A549 (cell line): ENCODE data around the gene PAXIP1. TPM values are rescaled to one million over a fixed set of nuclear protein-coding genes. Genes with fewer than 3 reads are reported as not detected.

Experiments
- ATAC-seq, 2 experiments: fragments of 200-7000 bp in 1 of 2; fragments of >200 bp in 1 of 2; cut with Nextera tagmentation in 1 of 2; cut with Tn5 transposase in 1 of 2; 3 replicates each; pipeline versions ENCODE4 v1.8.0 to v1.9.1; 2018 to 2020; ENCODE audit warnings: mild to moderate bottlenecking in 1 of 2, moderate library complexity in 1 of 2
- CTCF ChIA-PET: fragments of 300-600 bp; sonication (Branson Sonifier 250); formaldehyde crosslinking; extraction: SDS; loops from one replicate; lab custom pipeline; 2021; ENCODE audit warnings: antibody characterized with exemption, inconsistent platforms; lab: Yijun Ruan, JAX
- POLR2A ChIA-PET: fragments of 350-600 bp; formaldehyde crosslinking; extraction: SDS; loops from one replicate; lab custom pipeline; 2021; ENCODE audit warnings: antibody characterized with exemption, inconsistent platforms; lab: Yijun Ruan, JAX
- DNase-seq, 2 experiments: peaks; one replicate each; pipeline versions ENCODE4 v3.0.0 to v3.0.0-alpha.2; 2011 to 2016; ENCODE audit warnings: low read depth in 1 of 2, low spot score in 1 of 2
- FAIRE-seq: peaks from 2 replicates; lab custom pipeline; 2011; peaks lifted over from hg19 to GRCh38; lab: Jason Lieb, UNC
- H3K27ac ChIP-seq, 2 experiments: fragments of >200 bp; sonication (Bioruptor Twin); formaldehyde crosslinking; 3 replicates each; pipeline ENCODE4 v1.5.1; 2016 to 2017
- H3K4me1 ChIP-seq: fragments of >200 bp; sonication (Bioruptor Twin); formaldehyde crosslinking; 3 replicates; pipeline ENCODE4 v1.6.1; 2016
- H3K4me2 ChIP-seq: fragments of >200 bp; sonication (Bioruptor Twin); formaldehyde crosslinking; 3 replicates; pipeline ENCODE4 v1.6.1; 2016
- H3K4me3 ChIP-seq: fragments of >200 bp; sonication (Bioruptor Twin); formaldehyde crosslinking; 3 replicates; pipeline ENCODE4 v1.5.1; 2016
- H3K9me3 ChIP-seq: fragments of >200 bp; sonication (Bioruptor Twin); formaldehyde crosslinking; 3 replicates; pipeline ENCODE4 v1.6.1; 2016
- CHD2 ChIP-seq: fragments of 150-350 bp; IDR thresholded peaks from 2 replicates; pipeline ENCODE4 v1.6.1; 2014; ENCODE audit warnings: low read length; ENCODE audit not compliant: partially characterized antibody
- EHMT2 ChIP-seq: fragments of 200-600 bp; sonication (generic); IDR thresholded peaks from 2 replicates; pipeline ENCODE4 v1.6.1; 2016; ENCODE audit warnings: antibody characterized with exemption, low read depth, mild to moderate bottlenecking, moderate library complexity
- FOSB ChIP-seq: fragments of 250-450 bp; sonication (Bioruptor Pico); IDR thresholded peaks from 2 replicates; pipeline ENCODE4 v1.5.0; 2020; ENCODE audit warnings: mild to moderate bottlenecking, moderate library complexity
- HEYL ChIP-seq: fragments of 250-450 bp; sonication (Bioruptor Pico); IDR thresholded peaks from 2 replicates; pipeline ENCODE4 v1.8.0; 2021; ENCODE audit warnings: mild to moderate bottlenecking, moderate library complexity
- HOXB13 ChIP-seq: fragments of 250-450 bp; sonication (Bioruptor Pico); IDR thresholded peaks from 2 replicates; pipeline ENCODE4 v1.5.0; 2020; ENCODE audit warnings: low read depth, mild to moderate bottlenecking, moderate library complexity
- JUN ChIP-seq, 2 experiments: fragments of >200 bp; sonication (Bioruptor Twin); formaldehyde crosslinking; IDR thresholded peaks; 2 replicates in 1 of 2; 3 replicates in 1 of 2; pipeline ENCODE4 v1.6.1; 2016 to 2017
- KDM1A ChIP-seq: fragments of 200-600 bp; sonication (generic); IDR thresholded peaks from 2 replicates; pipeline ENCODE4 v1.6.1; 2016; ENCODE audit warnings: low read depth, mild to moderate bottlenecking
- MAZ ChIP-seq: fragments of 150-350 bp; IDR thresholded peaks from 2 replicates; pipeline ENCODE4 v1.6.1; 2014; ENCODE audit warnings: antibody characterized with exemption, low read depth, low read length, borderline replicate concordance
- NFE2L2 ChIP-seq: fragments of 150-350 bp; conservative IDR thresholded peaks from 2 replicates; pipeline ENCODE4 v1.6.1; 2014; ENCODE audit warnings: low read length
- NPAS2 ChIP-seq: fragments of 250-450 bp; sonication (Bioruptor Pico); IDR thresholded peaks from 2 replicates; pipeline ENCODE4 v1.8.0; 2022; ENCODE audit warnings: mild to moderate bottlenecking, moderate library complexity, borderline replicate concordance
- PHF8 ChIP-seq: fragments of 200-600 bp; sonication (generic); IDR thresholded peaks from 2 replicates; pipeline ENCODE4 v1.6.1; 2016; ENCODE audit warnings: low read depth, mild to moderate bottlenecking, antibody characterized with exemption, moderate library complexity, borderline replicate concordance
- RAD21 ChIP-seq, 2 experiments: fragments of >200 bp in 1 of 2; sonication (Bioruptor Twin) in 1 of 2; formaldehyde crosslinking in 1 of 2; IDR thresholded peaks in 1 of 2; conservative IDR thresholded peaks in 1 of 2; 2 replicates in 1 of 2; 3 replicates in 1 of 2; pipeline ENCODE4 v1.6.1; 2012 to 2018; ENCODE audit warnings: inconsistent platforms in 1 of 2
- RARB ChIP-seq: fragments of 250-450 bp; sonication (Bioruptor Pico); IDR thresholded peaks from 2 replicates; pipeline ENCODE4 v1.8.0; 2021; ENCODE audit warnings: mild to moderate bottlenecking, moderate library complexity
- RCOR1 ChIP-seq: fragments of 150-350 bp; IDR thresholded peaks from 2 replicates; pipeline ENCODE4 v1.6.1; 2014; ENCODE audit warnings: antibody characterized with exemption, low read length, low read depth
- RFX5 ChIP-seq: fragments of 450-650 bp; IDR thresholded peaks from 2 replicates; pipeline ENCODE4 v1.7.1; 2014; ENCODE audit warnings: antibody characterized with exemption, mild to moderate bottlenecking, moderate library complexity
- RNF2 ChIP-seq: fragments of 200-600 bp; sonication (generic); IDR thresholded peaks from 2 replicates; pipeline ENCODE4 v1.6.1; 2016; ENCODE audit warnings: low read depth, mild to moderate bottlenecking, antibody characterized with exemption, moderate library complexity, borderline replicate concordance
- SMC3 ChIP-seq: fragments of >200 bp; sonication (Bioruptor Twin); formaldehyde crosslinking; IDR thresholded peaks from 3 replicates; pipeline ENCODE4 v1.6.1; 2018; ENCODE audit warnings: inconsistent platforms
- SREBF2 ChIP-seq: fragments of 450-650 bp; IDR thresholded peaks from 2 replicates; pipeline ENCODE4 v1.6.1; 2014; ENCODE audit warnings: mild to moderate bottlenecking, moderate library complexity
- TP53 ChIP-seq: fragments of 250-450 bp; sonication (Bioruptor Pico); IDR thresholded peaks from 2 replicates; pipeline ENCODE4 v1.5.0; 2021; ENCODE audit warnings: mild to moderate bottlenecking, moderate library complexity
- ZNF302 ChIP-seq: fragments of 250-450 bp; sonication (Bioruptor Pico); IDR thresholded peaks from 2 replicates; pipeline ENCODE4 v1.9.0; 2021; ENCODE audit warnings: inconsistent platforms, mild to moderate bottlenecking, moderate library complexity
- WGBS: methylation state at CpG from one replicate; pipeline ENCODE4 v1.1.6; 2017; ENCODE audit errors: missing lambda C conversion rate; 5-methylcytosine and 5-hydroxymethylcytosine counted together
- polyA plus RNA-seq, 4 experiments: library from polyadenylated mRNA; depleted of rRNA in 3 of 4; stranded (reverse); fragments of >200 nt; fragmentation: RNase III in 1 of 4; extraction: RNeasy Plus Mini Kit Qiagen cat#74134 plus additional on column Dnase treatment in 1 of 4; gene quantifications; 2 replicates in 3 of 4; 3 replicates in 1 of 4; pipeline ENCODE4 v1.2.3, GENCODE V29; 2011 to 2017
- TF ChIP-seq, protein P1 (sequence below): IDR thresholded peaks from 2 replicates; pipeline ENCODE4 v1.6.1; 2012
- TF ChIP-seq, protein P2 (sequence below): IDR thresholded peaks from 2 replicates; pipeline ENCODE4 v1.6.1; 2012
- TF ChIP-seq, protein P3 (sequence below): fragments of >200 bp; sonication (Bioruptor Twin); formaldehyde crosslinking; IDR thresholded peaks from 2 replicates; pipeline ENCODE4 v1.6.1; 2016
- TF ChIP-seq, protein P4 (sequence below): fragments of 200-600 bp; sonication (generic); IDR thresholded peaks from 2 replicates; pipeline ENCODE4 v1.6.1; 2016; ENCODE audit warnings: antibody characterized with exemption, mild to moderate bottlenecking, moderate library complexity
- TF ChIP-seq, protein P5 (sequence below): fragments of >200 bp; sonication (Bioruptor Twin); formaldehyde crosslinking; IDR thresholded peaks from 3 replicates; pipeline ENCODE4 v1.5.1; 2016
- TF ChIP-seq, protein P6 (sequence below): fragments of 250-450 bp; sonication (Bioruptor Pico); IDR thresholded peaks from 2 replicates; pipeline ENCODE4 v1.5.0; 2020; ENCODE audit warnings: low read depth, mild to moderate bottlenecking, moderate library complexity

The PAXIP1 gene
- polyA plus RNA-seq, 2 of the 4 experiments (the other 2 are of a cell fraction): 15.3 to 15.7 TPM

DNA sequence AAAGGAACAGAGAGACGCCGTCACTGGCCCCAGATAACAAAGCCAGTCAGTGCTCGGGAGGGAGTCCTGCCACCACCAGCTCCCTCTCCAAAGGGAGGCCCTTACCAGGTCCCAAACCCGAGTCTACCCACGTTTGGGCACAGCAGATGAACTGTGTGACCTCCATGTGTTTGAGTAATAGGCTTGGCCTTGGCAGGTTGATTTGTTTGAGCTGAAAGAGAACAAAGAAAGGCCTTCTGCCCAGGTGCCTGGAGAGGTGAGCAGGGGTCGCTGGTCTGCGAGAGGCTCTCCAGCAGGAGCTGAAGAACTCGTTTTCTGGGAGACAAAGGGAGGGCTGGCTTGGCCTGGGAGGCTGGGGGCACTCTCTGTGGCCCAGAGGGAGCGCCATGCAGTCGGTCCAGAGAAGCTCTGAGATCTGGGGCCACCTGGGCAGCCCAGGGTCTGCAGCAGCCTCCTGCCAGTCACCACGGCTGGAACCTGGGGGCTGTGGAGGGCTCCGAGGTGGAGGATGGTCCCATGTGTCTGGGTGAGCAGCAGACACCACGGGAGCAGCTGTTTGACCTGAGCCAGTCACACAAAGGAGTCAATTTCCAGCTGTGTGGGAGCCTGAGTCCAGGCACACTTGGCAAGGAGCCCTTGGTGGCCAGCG is 99.7 kb downstream of the PAXIP1 start:
- Histone ChIP-seq H3K4me3 (no peak overlapping the region), H3K4me2 (no peak overlapping the region), H3K4me1 (no peaks in the 10 kb centered on the region), H3K9me3 (no peaks in the 10 kb centered on the region), H3K27ac (no peak overlapping the region)
- POLR2A ChIA-PET: no interaction called here
- ATAC-seq (no peak), FAIRE-seq (no peak), DNase-seq (no peak)
- CTCF ChIA-PET: interaction anchor here (0.7 to 4.0 kb wide), 4 partner anchors 9 to 1694 kb away, joined by 3 to 28 read pairs (median 6); no protein-coding TSS in a partner anchor
- WGBS: 27% methylated on average over 12 of the region's 14 CpGs
- TF ChIP-seq, protein P1, sequence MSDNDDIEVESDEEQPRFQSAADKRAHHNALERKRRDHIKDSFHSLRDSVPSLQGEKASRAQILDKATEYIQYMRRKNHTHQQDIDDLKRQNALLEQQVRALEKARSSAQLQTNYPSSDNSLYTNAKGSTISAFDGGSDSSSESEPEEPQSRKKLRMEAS: no peak
- TF ChIP-seq, protein P2, sequence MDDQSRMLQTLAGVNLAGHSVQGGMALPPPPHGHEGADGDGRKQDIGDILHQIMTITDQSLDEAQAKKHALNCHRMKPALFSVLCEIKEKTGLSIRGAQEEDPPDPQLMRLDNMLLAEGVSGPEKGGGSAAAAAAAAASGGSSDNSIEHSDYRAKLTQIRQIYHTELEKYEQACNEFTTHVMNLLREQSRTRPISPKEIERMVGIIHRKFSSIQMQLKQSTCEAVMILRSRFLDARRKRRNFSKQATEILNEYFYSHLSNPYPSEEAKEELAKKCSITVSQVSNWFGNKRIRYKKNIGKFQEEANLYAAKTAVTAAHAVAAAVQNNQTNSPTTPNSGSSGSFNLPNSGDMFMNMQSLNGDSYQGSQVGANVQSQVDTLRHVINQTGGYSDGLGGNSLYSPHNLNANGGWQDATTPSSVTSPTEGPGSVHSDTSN: no peak
- TF ChIP-seq, protein P3, sequence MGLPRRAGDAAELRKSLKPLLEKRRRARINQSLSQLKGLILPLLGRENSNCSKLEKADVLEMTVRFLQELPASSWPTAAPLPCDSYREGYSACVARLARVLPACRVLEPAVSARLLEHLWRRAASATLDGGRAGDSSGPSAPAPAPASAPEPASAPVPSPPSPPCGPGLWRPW: no peak
- TF ChIP-seq HOXB13 (CRISPR knock-in tag) (no peak), PHF8 (no peak), NPAS2 (no peak), JUN (IDR thresholded peaks at IDR 0.05) (no peak), HEYL (CRISPR knock-in tag) (no peak), TP53 (CRISPR knock-in tag) (no peak), CHD2 (no peak), RARB (CRISPR knock-in tag) (no peak), RCOR1 (no peak)
- TF ChIP-seq, protein P4, sequence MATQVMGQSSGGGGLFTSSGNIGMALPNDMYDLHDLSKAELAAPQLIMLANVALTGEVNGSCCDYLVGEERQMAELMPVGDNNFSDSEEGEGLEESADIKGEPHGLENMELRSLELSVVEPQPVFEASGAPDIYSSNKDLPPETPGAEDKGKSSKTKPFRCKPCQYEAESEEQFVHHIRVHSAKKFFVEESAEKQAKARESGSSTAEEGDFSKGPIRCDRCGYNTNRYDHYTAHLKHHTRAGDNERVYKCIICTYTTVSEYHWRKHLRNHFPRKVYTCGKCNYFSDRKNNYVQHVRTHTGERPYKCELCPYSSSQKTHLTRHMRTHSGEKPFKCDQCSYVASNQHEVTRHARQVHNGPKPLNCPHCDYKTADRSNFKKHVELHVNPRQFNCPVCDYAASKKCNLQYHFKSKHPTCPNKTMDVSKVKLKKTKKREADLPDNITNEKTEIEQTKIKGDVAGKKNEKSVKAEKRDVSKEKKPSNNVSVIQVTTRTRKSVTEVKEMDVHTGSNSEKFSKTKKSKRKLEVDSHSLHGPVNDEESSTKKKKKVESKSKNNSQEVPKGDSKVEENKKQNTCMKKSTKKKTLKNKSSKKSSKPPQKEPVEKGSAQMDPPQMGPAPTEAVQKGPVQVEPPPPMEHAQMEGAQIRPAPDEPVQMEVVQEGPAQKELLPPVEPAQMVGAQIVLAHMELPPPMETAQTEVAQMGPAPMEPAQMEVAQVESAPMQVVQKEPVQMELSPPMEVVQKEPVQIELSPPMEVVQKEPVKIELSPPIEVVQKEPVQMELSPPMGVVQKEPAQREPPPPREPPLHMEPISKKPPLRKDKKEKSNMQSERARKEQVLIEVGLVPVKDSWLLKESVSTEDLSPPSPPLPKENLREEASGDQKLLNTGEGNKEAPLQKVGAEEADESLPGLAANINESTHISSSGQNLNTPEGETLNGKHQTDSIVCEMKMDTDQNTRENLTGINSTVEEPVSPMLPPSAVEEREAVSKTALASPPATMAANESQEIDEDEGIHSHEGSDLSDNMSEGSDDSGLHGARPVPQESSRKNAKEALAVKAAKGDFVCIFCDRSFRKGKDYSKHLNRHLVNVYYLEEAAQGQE: no peak

DNA sequence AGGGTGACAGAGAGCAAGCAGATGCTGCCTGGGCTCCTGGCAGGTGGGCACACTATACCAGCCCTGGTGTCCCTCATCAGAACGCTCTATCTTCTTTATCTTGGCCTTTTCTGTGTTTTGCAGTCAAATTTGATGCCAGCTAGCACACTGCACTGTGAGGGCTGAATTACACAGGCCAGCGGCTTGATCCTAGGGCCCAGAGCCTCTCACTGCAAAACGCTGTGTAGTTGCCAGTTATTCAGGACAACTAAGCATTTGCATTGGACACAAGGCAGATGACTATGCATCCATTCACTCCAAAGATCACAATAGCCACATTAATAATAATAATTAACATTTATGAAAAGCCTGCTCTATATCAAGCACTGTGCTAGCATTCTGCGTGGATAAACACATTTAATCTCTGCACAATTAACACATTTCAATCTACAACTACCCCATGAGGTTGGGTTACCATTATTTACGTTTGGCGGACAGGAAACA is 100.3 kb downstream of the PAXIP1 start:
- no peaks in the 10 kb centered on the region for H3K4me1 ChIP-seq
- no peak for ATAC-seq
- H3K4me2 ChIP-seq: no peak overlapping the region
- CTCF ChIA-PET: interaction anchor here (4.0 kb wide), 1 partner anchor 12 kb away, joined by 28 read pairs; no protein-coding TSS in a partner anchor
- no peak for FAIRE-seq
- WGBS: 26% methylated on average over 6 of the region's 6 CpGs
- no peaks in the 10 kb centered on the region for H3K9me3 ChIP-seq
- DNase-seq: no peak
- H3K4me3 ChIP-seq: no peak overlapping the region
- POLR2A ChIA-PET: no interaction called here
- no peak overlapping the region for H3K27ac ChIP-seq
- no peak for TF ChIP-seq RAD21 (conservative IDR thresholded peaks at IDR 0.05 in 1 of 2, IDR thresholded peaks at IDR 0.05 in 1 of 2)
- TF ChIP-seq, protein P5, sequence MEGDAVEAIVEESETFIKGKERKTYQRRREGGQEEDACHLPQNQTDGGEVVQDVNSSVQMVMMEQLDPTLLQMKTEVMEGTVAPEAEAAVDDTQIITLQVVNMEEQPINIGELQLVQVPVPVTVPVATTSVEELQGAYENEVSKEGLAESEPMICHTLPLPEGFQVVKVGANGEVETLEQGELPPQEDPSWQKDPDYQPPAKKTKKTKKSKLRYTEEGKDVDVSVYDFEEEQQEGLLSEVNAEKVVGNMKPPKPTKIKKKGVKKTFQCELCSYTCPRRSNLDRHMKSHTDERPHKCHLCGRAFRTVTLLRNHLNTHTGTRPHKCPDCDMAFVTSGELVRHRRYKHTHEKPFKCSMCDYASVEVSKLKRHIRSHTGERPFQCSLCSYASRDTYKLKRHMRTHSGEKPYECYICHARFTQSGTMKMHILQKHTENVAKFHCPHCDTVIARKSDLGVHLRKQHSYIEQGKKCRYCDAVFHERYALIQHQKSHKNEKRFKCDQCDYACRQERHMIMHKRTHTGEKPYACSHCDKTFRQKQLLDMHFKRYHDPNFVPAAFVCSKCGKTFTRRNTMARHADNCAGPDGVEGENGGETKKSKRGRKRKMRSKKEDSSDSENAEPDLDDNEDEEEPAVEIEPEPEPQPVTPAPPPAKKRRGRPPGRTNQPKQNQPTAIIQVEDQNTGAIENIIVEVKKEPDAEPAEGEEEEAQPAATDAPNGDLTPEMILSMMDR: no peak
- TF ChIP-seq NFE2L2: no peak
- TF ChIP-seq RNF2: no peak
- TF ChIP-seq MAZ: no peak
- no peak for TF ChIP-seq RFX5
- no peak for TF ChIP-seq HOXB13 (CRISPR knock-in tag)
- TF ChIP-seq FOSB (CRISPR knock-in tag): no peak
- no peak for TF ChIP-seq PHF8
- TF ChIP-seq KDM1A: no peak
- no peak for TF ChIP-seq SREBF2
- TF ChIP-seq ZNF302: no peak
- no peak for TF ChIP-seq EHMT2
- no peak for TF ChIP-seq NPAS2
- no peak for TF ChIP-seq SMC3
- TF ChIP-seq, protein P6, sequence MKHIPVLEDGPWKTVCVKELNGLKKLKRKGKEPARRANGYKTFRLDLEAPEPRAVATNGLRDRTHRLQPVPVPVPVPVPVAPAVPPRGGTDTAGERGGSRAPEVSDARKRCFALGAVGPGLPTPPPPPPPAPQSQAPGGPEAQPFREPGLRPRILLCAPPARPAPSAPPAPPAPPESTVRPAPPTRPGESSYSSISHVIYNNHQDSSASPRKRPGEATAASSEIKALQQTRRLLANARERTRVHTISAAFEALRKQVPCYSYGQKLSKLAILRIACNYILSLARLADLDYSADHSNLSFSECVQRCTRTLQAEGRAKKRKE (CRISPR knock-in tag): no peak
- TF ChIP-seq, protein P2: no peak
